22Rv1 (cell line): Measurements from ENCODE around the gene IL17REL.

Source experiments
- H3K27ac ChIP-seq: fragments of 450-650 bp; 2 replicates; pipeline ENCODE4 v1.5.1; 2017
- CTCF ChIP-seq: fragments of 450-650 bp; IDR thresholded peaks from 2 replicates; pipeline ENCODE4 v1.5.1; 2017; ENCODE audit warnings: mild to moderate bottlenecking
- ZFX ChIP-seq: fragments of 450-650 bp; IDR thresholded peaks from 2 replicates; pipeline ENCODE4 v1.6.1; 2017; ENCODE audit warnings: antibody characterized with exemption, borderline replicate concordance

The IL17REL gene

GRCh38 chr22:49956914-49957825 is 55.4 kb downstream of the IL17REL start:
- no peak for TF ChIP-seq CTCF
- TF ChIP-seq ZFX, result no peak
- peak overlapping the region; percentile 99 for H3K27ac ChIP-seq

GRCh38 chr22:49956418-49956770 is 56.2 kb downstream of the IL17REL start:
- H3K27ac ChIP-seq, result peak overlapping the region; percentile 99
- no peak for TF ChIP-seq CTCF
- no peak for TF ChIP-seq ZFX

- peak overlapping the region; percentile 99 for H3K27ac ChIP-seq
Observed at GRCh38 chr22:49955581-49956417, 56.8 kb downstream of the IL17REL start.

GRCh38 chr22:49954991-49955580 is 57.5 kb downstream of the IL17REL start:
- TF ChIP-seq ZFX (no peak), CTCF (no peak)
- peak overlapping the region; percentile 99 for H3K27ac ChIP-seq

More at GRCh38 chr22:49955581-49956417, 56.8 kb downstream of the IL17REL start:
- TF ChIP-seq CTCF (no peak), ZFX (no peak)

- TF ChIP-seq CTCF (no peak), ZFX (no peak)
- peak overlapping the region; percentile 99 for H3K27ac ChIP-seq
Observed at GRCh38 chr22:49954354-49954753, 58.2 kb downstream of the IL17REL start.

GRCh38 chr22:49953680-49954344 is 58.8 kb downstream of the IL17REL start:
- H3K27ac ChIP-seq, result peak overlapping the region; percentile 99
- TF ChIP-seq ZFX (no peak), CTCF (no peak)
